ENCODE data around the gene TTC33. TPM values are rescaled to one million over a fixed set of nuclear protein-coding genes. Genes with fewer than 3 reads are reported as not detected.
A peak's percentile ranks its signal among the peaks of the same experiment; 100 is the strongest.
"Not testable (repeated sequence)": the region's sequence is repeated elsewhere in the genome, so short reads cannot be mapped to it uniquely, and the experiment has no call there.

The TTC33 gene
- total RNA-seq, 1 donor = 18.6 TPM

DNA sequence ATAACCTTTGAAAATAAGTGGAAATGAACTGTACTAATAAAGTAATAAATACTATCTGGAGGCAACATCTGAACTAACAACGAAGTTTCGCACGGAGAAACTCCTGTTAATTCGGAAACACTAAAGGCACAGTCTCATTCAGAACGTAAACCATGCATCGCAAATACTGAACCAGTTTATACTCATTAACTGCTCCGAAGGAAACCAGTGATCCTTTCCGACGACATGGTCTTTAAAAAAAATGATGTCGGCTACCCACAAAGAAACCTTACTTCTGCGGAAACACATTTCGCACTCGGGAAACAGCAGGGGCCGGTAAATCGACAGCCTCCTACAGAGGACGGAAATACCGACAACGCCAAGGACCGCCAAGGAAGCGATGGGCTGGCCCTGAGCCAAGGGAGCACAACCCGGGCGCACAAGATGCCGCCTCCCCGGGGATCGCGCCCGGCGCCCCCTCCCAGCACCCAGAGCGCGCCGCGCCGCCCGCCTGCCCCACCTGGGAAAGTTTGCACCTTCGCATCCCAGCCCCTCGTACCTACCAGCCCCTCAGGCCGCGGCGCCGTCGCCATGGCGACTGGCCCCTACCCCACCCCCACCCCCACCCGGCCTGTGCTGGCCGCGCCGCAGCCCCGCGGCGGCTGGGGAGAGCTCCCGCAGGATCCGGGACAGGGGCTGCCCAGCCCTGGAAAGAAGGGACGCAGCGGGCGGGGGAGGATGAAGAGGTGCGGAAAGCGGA lies 41.7 kb upstream of the TTC33 start:
- H3K4me3 ChIP-seq (ENCODE audit: low read depth, low read length) = peak overlapping the region; percentile 84
- TF ChIP-seq, protein P1, sequence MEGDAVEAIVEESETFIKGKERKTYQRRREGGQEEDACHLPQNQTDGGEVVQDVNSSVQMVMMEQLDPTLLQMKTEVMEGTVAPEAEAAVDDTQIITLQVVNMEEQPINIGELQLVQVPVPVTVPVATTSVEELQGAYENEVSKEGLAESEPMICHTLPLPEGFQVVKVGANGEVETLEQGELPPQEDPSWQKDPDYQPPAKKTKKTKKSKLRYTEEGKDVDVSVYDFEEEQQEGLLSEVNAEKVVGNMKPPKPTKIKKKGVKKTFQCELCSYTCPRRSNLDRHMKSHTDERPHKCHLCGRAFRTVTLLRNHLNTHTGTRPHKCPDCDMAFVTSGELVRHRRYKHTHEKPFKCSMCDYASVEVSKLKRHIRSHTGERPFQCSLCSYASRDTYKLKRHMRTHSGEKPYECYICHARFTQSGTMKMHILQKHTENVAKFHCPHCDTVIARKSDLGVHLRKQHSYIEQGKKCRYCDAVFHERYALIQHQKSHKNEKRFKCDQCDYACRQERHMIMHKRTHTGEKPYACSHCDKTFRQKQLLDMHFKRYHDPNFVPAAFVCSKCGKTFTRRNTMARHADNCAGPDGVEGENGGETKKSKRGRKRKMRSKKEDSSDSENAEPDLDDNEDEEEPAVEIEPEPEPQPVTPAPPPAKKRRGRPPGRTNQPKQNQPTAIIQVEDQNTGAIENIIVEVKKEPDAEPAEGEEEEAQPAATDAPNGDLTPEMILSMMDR (IDR thresholded peaks at IDR 0.05; ENCODE audit: insufficient read depth, low read depth, low read length) = no peak
- peak; percentile 67 for DNase-seq (ENCODE audit: low read depth)

DNA sequence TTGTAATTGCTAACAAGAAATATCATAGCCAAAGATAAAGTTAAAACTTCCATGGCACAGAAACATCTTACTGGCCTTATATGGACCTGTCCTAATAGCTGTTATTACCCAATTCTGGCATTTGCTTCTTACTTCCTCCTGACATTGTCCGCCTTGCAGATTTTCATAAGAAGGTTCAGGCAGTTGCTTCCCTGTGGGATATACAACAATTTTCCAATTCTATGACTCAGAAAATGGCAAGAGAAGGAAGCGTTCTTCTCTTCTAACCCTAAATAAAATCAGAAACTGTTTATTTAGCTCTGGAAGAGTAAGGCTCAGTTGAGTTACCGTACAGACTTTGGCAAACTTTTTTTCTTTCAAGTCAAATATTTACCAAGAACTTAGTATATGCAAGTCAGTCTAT lies 40.7 kb upstream of the TTC33 start:
- TF ChIP-seq, protein P1 (IDR thresholded peaks at IDR 0.05; ENCODE audit: insufficient read depth, low read depth, low read length) = no peak
- peak; percentile 65 for DNase-seq (ENCODE audit: low read depth)
- peak overlapping the region; percentile 84 for H3K4me3 ChIP-seq (ENCODE audit: low read depth, low read length)

GRCh38 chr5:40794877-40795276 lies 39.1 kb upstream of the TTC33 start:
- DNase-seq (ENCODE audit: low read depth); H3K4me3 ChIP-seq (ENCODE audit: low read depth, low read length): not testable (repeated sequence)

DNA sequence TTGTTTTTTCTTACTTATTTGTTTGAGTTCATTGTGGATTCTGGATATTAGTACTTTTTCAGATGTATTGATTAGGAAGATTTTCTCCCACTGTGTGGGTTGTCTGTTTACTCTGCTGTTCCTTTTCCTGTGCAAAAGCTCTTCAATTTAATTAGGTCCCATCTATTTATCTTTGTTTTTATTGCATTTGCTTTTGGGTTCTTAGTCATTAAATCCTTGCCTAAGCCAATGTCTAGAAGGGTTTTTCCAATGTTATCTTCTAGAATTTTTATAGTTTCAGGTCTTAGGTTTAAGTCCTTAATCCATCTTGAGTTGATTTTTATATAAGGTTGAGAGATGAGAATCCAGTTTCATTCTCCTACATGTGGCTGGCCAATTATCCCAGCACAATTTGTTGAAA lies 38.6 kb upstream of the TTC33 start:
- not testable (repeated sequence) for DNase-seq (ENCODE audit: low read depth); H3K4me3 ChIP-seq (ENCODE audit: low read depth, low read length)

GRCh38 chr5:40792691-40793090 lies 36.9 kb upstream of the TTC33 start:
- not testable (repeated sequence) for DNase-seq (ENCODE audit: low read depth); H3K4me3 ChIP-seq (ENCODE audit: low read depth, low read length)

- peak; percentile 37 for DNase-seq (ENCODE audit: low read depth)
- TF ChIP-seq, protein P1 (IDR thresholded peaks at IDR 0.05; ENCODE audit: insufficient read depth, low read depth, low read length) = no peak
- H3K4me3 ChIP-seq (ENCODE audit: low read depth, low read length) = no peak overlapping the region
These were observed 36.0 kb upstream of the TTC33 start for GRCh38 chr5:40791715-40792139.

- no peak for DNase-seq (ENCODE audit: low read depth)
- TF ChIP-seq, protein P1 (IDR thresholded peaks at IDR 0.05; ENCODE audit: insufficient read depth, low read depth, low read length) = no peak
- no peak overlapping the region for H3K4me3 ChIP-seq (ENCODE audit: low read depth, low read length)
These were observed 35.3 kb upstream of the TTC33 start for GRCh38 chr5:40790947-40791593.

GRCh38 chr5:40788941-40789340 lies 33.2 kb upstream of the TTC33 start:
- not testable (repeated sequence) for H3K4me3 ChIP-seq (ENCODE audit: low read depth, low read length)

DNA sequence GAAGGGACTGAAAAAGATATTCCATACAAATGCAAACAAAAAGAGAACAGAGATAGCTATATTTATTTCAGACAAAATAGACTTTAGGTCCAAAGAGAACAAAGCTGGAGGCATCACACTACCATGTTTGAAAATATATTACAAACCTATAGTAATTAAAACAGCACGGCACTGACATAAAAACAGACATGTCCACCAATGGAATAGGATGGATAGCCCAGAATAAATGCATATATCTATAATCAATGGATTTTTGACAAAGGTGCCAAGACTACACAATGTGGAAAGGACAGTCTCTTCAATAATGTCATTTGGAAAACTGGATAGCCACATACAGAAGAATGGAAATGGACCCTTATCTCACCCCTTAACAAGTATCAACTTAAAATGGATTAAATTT lies 32.2 kb upstream of the TTC33 start:
- no peak for DNase-seq (ENCODE audit: low read depth)
- no peak overlapping the region for H3K4me3 ChIP-seq (ENCODE audit: low read depth, low read length)
- TF ChIP-seq, protein P1 (IDR thresholded peaks at IDR 0.05; ENCODE audit: insufficient read depth, low read depth, low read length) = no peak

More at GRCh38 chr5:40788941-40789340, 33.2 kb upstream of the TTC33 start:
- DNase-seq (ENCODE audit: low read depth) = not testable (repeated sequence)

DNA sequence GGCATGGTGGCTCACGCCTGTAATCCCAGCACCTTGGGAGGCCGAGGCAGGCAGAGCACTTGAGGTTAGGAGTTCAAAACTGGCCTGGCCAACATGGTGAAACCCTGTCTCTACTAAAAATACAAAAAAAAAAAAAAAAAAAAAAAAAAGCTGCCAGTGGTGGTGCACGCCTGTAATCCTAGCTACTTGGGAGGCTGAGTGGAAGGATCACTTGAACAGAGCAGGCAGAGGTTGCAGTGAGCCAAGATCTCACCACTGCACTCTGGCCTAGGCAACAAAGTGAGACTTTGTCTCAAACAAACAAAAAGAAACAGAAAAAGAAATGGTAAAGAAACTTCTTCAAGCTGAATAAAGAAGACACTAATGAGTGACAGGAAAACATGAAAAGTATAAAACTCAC lies 30.9 kb upstream of the TTC33 start:
- DNase-seq (ENCODE audit: low read depth); H3K4me3 ChIP-seq (ENCODE audit: low read depth, low read length): not testable (repeated sequence)

Measured in fibroblast of villous mesenchyme (primary cell).